ENCODE data around the gene PTPRG. TPM values are rescaled to one million over a fixed set of nuclear protein-coding genes. Genes with fewer than 3 reads are reported as not detected.

The PTPRG gene
- total RNA-seq, 2 experiments from 2014 or later: 0.13 to 0.70 TPM

DNA sequence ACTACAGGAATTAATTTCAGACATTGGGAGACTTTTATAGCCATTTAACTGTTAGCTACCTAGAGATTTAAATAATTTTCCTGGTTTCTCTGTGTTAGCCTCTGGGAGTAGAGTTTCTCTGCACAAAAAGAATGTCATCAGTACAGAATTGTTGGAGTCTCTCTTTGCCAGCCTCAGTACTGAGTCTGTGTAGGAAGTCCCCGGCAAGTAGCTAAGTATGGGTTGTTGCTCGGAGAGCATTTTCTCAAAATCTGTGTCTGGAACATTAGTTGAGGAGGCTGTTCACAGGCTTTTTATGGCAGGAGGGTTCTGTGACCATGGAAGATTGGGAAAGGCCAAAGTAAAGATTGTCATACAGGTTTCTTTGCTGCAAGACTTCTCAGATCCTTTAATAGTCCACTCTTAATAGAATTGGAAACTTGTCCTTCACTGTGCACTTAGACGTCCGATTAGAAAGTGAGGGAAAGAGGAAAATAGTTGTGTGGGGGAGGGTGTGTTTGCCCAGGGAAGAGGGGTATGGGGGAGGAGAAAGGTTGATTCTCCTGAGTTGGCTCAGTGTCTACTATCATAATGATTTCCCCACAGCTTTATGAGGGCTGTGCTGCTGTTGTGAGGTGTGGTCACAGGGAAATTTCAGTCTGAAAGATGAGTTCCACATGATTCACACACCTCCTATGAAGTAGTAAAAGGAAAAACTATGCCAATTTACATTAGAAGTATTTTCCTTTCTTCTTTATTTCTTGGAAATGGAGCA, 207.1 kb downstream of the PTPRG start:
- no peaks in the 10 kb centered on the region for H4K20me1 ChIP-seq (ENCODE audit: insufficient read depth, low read length)
- no peak overlapping the region for H3K4me2 ChIP-seq (ENCODE audit: low read length)
- H2AFZ ChIP-seq (ENCODE audit: low read length): no peak overlapping the region
- no peaks in the 10 kb centered on the region for H3K79me2 ChIP-seq (ENCODE audit: insufficient read depth, low read depth, low read length)
- H3K36me3 ChIP-seq (ENCODE audit: insufficient read depth, low read length): no peaks in the 10 kb centered on the region
- no peaks in the 10 kb centered on the region for H3K9me2 ChIP-seq (ENCODE audit: insufficient read depth, low read length)
- no peak overlapping the region for H3K4me3 ChIP-seq (ENCODE audit: low read depth, low read length, poor library complexity, severe bottlenecking)
- ChIA-PET CTCF (ENCODE audit: unreplicated experiment) (no interaction called here), POLR2A (no interaction called here)
- no peaks in the 10 kb centered on the region for H3K9me3 ChIP-seq (ENCODE audit: low read length)
- DNase-seq (ENCODE audit: low spot score): no peak
- no peak for TF ChIP-seq EZH2phosphoT487 (IDR thresholded peaks at IDR 0.05; ENCODE audit: borderline replicate concordance, low read depth, low read length)
- TF ChIP-seq, protein P1, sequence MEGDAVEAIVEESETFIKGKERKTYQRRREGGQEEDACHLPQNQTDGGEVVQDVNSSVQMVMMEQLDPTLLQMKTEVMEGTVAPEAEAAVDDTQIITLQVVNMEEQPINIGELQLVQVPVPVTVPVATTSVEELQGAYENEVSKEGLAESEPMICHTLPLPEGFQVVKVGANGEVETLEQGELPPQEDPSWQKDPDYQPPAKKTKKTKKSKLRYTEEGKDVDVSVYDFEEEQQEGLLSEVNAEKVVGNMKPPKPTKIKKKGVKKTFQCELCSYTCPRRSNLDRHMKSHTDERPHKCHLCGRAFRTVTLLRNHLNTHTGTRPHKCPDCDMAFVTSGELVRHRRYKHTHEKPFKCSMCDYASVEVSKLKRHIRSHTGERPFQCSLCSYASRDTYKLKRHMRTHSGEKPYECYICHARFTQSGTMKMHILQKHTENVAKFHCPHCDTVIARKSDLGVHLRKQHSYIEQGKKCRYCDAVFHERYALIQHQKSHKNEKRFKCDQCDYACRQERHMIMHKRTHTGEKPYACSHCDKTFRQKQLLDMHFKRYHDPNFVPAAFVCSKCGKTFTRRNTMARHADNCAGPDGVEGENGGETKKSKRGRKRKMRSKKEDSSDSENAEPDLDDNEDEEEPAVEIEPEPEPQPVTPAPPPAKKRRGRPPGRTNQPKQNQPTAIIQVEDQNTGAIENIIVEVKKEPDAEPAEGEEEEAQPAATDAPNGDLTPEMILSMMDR (conservative IDR thresholded peaks at IDR 0.05; ENCODE audit: low read length): no peak
- intact Hi-C loops (cut with micrococcal nuclease; ENCODE audit: unreplicated experiment): no loop called here
- H3K27ac ChIP-seq (ENCODE audit: low read depth, low read length, poor library complexity, severe bottlenecking): no peak overlapping the region
- H3K4me1 ChIP-seq (ENCODE audit: insufficient read depth, low read length, poor library complexity, severe bottlenecking): no peaks in the 10 kb centered on the region
- no TSS peak for BruUV-seq (replicated peaks)

DNA sequence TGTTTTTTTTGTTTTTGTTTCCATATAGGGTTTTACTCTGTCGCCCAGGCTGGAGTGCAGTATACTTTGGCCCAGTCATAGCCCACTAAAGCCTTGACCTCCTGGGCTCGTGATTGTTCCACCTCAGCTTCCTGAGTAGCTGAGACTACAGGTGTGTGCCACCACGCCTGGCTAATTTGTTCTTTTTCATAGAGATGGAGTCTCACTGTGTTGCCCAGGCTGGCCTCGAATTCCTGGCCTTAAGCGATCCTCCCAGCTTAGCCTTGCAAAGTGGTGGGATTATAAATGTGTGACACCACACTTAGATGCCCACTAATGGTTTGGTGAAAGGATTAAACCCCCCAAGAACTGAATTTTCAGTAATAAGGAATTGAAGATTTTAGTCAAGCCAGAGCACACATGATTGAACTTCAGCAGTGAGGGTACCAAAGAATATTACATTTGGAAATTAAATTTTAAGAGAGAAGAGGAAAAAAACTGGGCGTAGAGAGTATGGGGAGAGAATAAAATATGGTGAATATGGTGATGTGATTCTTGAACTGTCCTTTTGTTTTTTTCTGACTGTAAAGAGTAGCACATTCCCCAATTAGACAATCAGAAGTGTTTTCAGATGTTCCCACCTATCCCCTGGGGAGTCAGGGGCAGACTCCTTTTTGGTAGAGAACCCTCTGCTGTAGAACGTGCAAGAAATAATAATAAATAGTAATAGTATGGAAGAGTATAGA, 208.1 kb downstream of the PTPRG start:
- H3K27ac ChIP-seq (ENCODE audit: low read depth, low read length, poor library complexity, severe bottlenecking): no peak overlapping the region
- TF ChIP-seq, protein P1 (conservative IDR thresholded peaks at IDR 0.05; ENCODE audit: low read length): no peak
- no peaks in the 10 kb centered on the region for H3K36me3 ChIP-seq (ENCODE audit: insufficient read depth, low read length)
- H3K9me3 ChIP-seq (ENCODE audit: low read length): no peaks in the 10 kb centered on the region
- DNase-seq (ENCODE audit: low spot score): no peak
- H3K4me2 ChIP-seq (ENCODE audit: low read length): no peak overlapping the region
- POLR2A ChIA-PET: no interaction called here
- no peaks in the 10 kb centered on the region for H3K9me2 ChIP-seq (ENCODE audit: insufficient read depth, low read length)
- H3K4me3 ChIP-seq (ENCODE audit: low read depth, low read length, poor library complexity, severe bottlenecking): no peak overlapping the region
- BruUV-seq (replicated peaks): no TSS peak
- no peaks in the 10 kb centered on the region for H3K4me1 ChIP-seq (ENCODE audit: insufficient read depth, low read length, poor library complexity, severe bottlenecking)
- no peaks in the 10 kb centered on the region for H4K20me1 ChIP-seq (ENCODE audit: insufficient read depth, low read length)
- CTCF ChIA-PET (ENCODE audit: unreplicated experiment): no interaction called here
- no peaks in the 10 kb centered on the region for H3K79me2 ChIP-seq (ENCODE audit: insufficient read depth, low read depth, low read length)
- no peak overlapping the region for H2AFZ ChIP-seq (ENCODE audit: low read length)
- intact Hi-C loops (cut with micrococcal nuclease; ENCODE audit: unreplicated experiment): no loop called here

DNA sequence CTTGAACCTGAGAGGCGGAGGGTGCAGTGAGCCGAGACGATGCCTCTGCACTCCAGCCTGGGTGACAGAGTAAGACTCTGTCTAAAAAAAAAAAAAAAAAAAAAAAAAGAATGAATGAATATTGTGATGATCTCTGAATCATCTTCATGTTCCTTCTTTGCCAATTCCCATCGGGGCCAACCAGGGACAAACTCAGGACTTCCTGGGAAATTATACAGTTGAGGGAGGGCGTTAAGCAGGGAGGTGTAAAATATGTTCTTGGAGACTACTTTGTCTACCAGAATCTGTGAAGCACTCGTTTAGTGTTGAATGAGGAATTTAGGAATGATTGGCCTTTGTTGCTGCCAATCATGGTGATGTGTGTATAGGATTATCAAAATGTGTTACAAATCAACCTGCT, 210.6 kb downstream of the PTPRG start:
- no peaks in the 10 kb centered on the region for H3K36me3 ChIP-seq (ENCODE audit: insufficient read depth, low read length)
- DNase-seq (ENCODE audit: low spot score): no peak
- H3K4me1 ChIP-seq (ENCODE audit: insufficient read depth, low read length, poor library complexity, severe bottlenecking): no peaks in the 10 kb centered on the region
- no peak overlapping the region for H3K27ac ChIP-seq (ENCODE audit: low read depth, low read length, poor library complexity, severe bottlenecking)
- no peak overlapping the region for H2AFZ ChIP-seq (ENCODE audit: low read length)
- H3K4me3 ChIP-seq (ENCODE audit: low read depth, low read length, poor library complexity, severe bottlenecking): no peak overlapping the region
- no peaks in the 10 kb centered on the region for H3K9me3 ChIP-seq (ENCODE audit: low read length)
- intact Hi-C loops (cut with micrococcal nuclease; ENCODE audit: unreplicated experiment): no loop called here
- ChIA-PET CTCF (ENCODE audit: unreplicated experiment) (no interaction called here), POLR2A (interaction anchor here (1.1 kb wide), 1 partner anchor 12 kb away, joined by 3 read pairs; no protein-coding TSS in a partner anchor)
- no peaks in the 10 kb centered on the region for H4K20me1 ChIP-seq (ENCODE audit: insufficient read depth, low read length)
- no peaks in the 10 kb centered on the region for H3K79me2 ChIP-seq (ENCODE audit: insufficient read depth, low read depth, low read length)
- BruUV-seq (replicated peaks): no TSS peak
- H3K4me2 ChIP-seq (ENCODE audit: low read length): no peak overlapping the region
- no peak for TF ChIP-seq EZH2phosphoT487 (IDR thresholded peaks at IDR 0.05; ENCODE audit: borderline replicate concordance, low read depth, low read length)
- TF ChIP-seq, protein P1 (conservative IDR thresholded peaks at IDR 0.05; ENCODE audit: low read length): no peak
- H3K9me2 ChIP-seq (ENCODE audit: insufficient read depth, low read length): no peaks in the 10 kb centered on the region
